HG02678 (cell line): ENCODE results near the gene ADARB2.

Source experiments
- ATAC-seq: cut with Tn5 transposase; IDR thresholded peaks from one replicate; pipeline ENCODE4 v1.9.1; 2021; ENCODE audit warnings: mild to moderate bottlenecking, moderate library complexity; ENCODE audit not compliant: unreplicated experiment

The ADARB2 gene

GRCh38 chr10:1130995-1131790 lies 606.1 kb downstream of the ADARB2 start:
- no peak for ATAC-seq

- ATAC-seq: no peak
Measured at GRCh38 chr10:1130226-1130625, 607.1 kb downstream of the ADARB2 start.

- ATAC-seq: no peak
Measured at GRCh38 chr10:1128649-1129048, 608.7 kb downstream of the ADARB2 start.

GRCh38 chr10:1128115-1128514 lies 609.2 kb downstream of the ADARB2 start:
- no peak for ATAC-seq

- ATAC-seq: no peak
Measured at GRCh38 chr10:1127629-1128028, 609.7 kb downstream of the ADARB2 start.
